H1 (cell line): ENCODE data around the gene ANKRD53. TPM values are rescaled to one million over a fixed set of nuclear protein-coding genes. Genes with fewer than 3 reads are reported as not detected.
"Not testable (repeated sequence)": the region's sequence is repeated elsewhere in the genome, so short reads cannot be mapped to it uniquely, and the experiment has no call there.

Experiments
- CTCF ChIA-PET: fragments of 300-600 bp; sonication (Branson Sonifier 250); formaldehyde crosslinking; loops from one replicate; lab custom pipeline; 2021; ENCODE audit not compliant: partially characterized antibody; lab: Charles Lee
- POLR2A ChIA-PET: fragments of 300-600 bp; sonication (Branson Sonifier 250); formaldehyde crosslinking; loops from one replicate; lab custom pipeline; 2021; ENCODE audit warnings: inconsistent platforms; ENCODE audit not compliant: partially characterized antibody; lab: Charles Lee
- DNase-seq, 2 experiments: peaks; one replicate each; pipeline versions ENCODE4 v3.0.0 to v3.0.0-alpha.2; 2010 to 2022; ENCODE audit warnings: low spot score in 2 of 2, low read depth in 1 of 2, mixed read lengths in 1 of 2
- FAIRE-seq: peaks from 2 replicates; lab custom pipeline; 2011; peaks lifted over from hg19 to GRCh38; lab: Jason Lieb, UNC
- H2AFZ ChIP-seq: 2 replicates; pipeline ENCODE4 v1.8.1; 2012; ENCODE audit warnings: low read length, inconsistent platforms
- H2AK5ac ChIP-seq: 2 replicates; pipeline ENCODE4 v1.6.1; 2013; ENCODE audit warnings: low read depth, low read length
- H2BK120ac ChIP-seq: replicated peaks from 2 replicates; pipeline ENCODE3; 2013; ENCODE audit warnings: low read depth, low read length, inconsistent platforms
- H2BK12ac ChIP-seq: 2 replicates; pipeline ENCODE4 v1.6.1; 2013; ENCODE audit warnings: low read depth, low read length
- H2BK15ac ChIP-seq: 2 replicates; pipeline ENCODE4 v1.6.1; 2013; ENCODE audit warnings: low read length
- H2BK20ac ChIP-seq: 2 replicates; pipeline ENCODE4 v1.6.1; 2013; ENCODE audit warnings: low read length
- H2BK5ac ChIP-seq: 2 replicates; pipeline ENCODE4 v1.6.1; 2013; ENCODE audit warnings: low read depth, low read length
- H3K14ac ChIP-seq: 2 replicates; pipeline ENCODE4 v1.6.1; 2013; ENCODE audit warnings: inconsistent platforms; ENCODE audit not compliant: insufficient read length
- H3K18ac ChIP-seq: 2 replicates; pipeline ENCODE4 v1.6.1; 2013; ENCODE audit warnings: low read length; ENCODE audit errors: extremely low read depth
- H3K23ac ChIP-seq: 2 replicates; pipeline ENCODE4 v1.6.1; 2013; ENCODE audit warnings: inconsistent platforms; ENCODE audit not compliant: insufficient read length
- H3K23me2 ChIP-seq: 2 replicates; pipeline ENCODE4 v1.6.1; 2013; ENCODE audit warnings: low read depth, low read length
- H3K27ac ChIP-seq: 2 replicates; pipeline ENCODE4 v1.6.1; 2011; ENCODE audit warnings: low read depth, low read length, inconsistent platforms
- H3K27me3 ChIP-seq, 4 experiments: replicated peaks in 1 of 4; 1 replicate in 1 of 4; 2 replicates in 3 of 4; pipeline versions ENCODE4 v1.6.1 to v1.8.1; 2011 to 2013; ENCODE audit warnings: low read length in 3 of 4, mild to moderate bottlenecking in 3 of 4, inconsistent platforms in 2 of 4, mixed read lengths in 2 of 4, moderate library complexity in 1 of 4; ENCODE audit not compliant: control insufficient read depth in 3 of 4, insufficient read depth in 3 of 4; ENCODE audit errors: extremely low read depth in 1 of 4
- H3K36me3 ChIP-seq, 4 experiments: 2 replicates each; pipeline versions ENCODE4 v1.6.1 to v1.8.1; 2011 to 2013; ENCODE audit warnings: mild to moderate bottlenecking in 4 of 4, low read length in 3 of 4, moderate library complexity in 2 of 4, control low read depth in 1 of 4, inconsistent platforms in 1 of 4; ENCODE audit not compliant: insufficient read depth in 4 of 4, control insufficient read depth in 2 of 4
- H3K4ac ChIP-seq: replicated peaks from 2 replicates; pipeline ENCODE3; 2013; ENCODE audit warnings: low read length, low read depth, mixed read lengths, inconsistent platforms; ENCODE audit not compliant: insufficient read length
- H3K4me1 ChIP-seq, 4 experiments: replicated peaks in 1 of 4; 1 replicate in 1 of 4; 2 replicates in 3 of 4; pipeline versions ENCODE4 v1.6.1 to v1.8.1; 2011 to 2013; ENCODE audit warnings: low read length in 3 of 4, inconsistent platforms in 2 of 4, mixed read lengths in 1 of 4; ENCODE audit not compliant: insufficient read depth in 4 of 4, control insufficient read depth in 3 of 4
- H3K4me2 ChIP-seq, 2 experiments: 2 replicates each; pipeline versions ENCODE4 v1.6.1 to v1.8.1; 2011 to 2013; ENCODE audit warnings: low read depth in 2 of 2, low read length in 2 of 2, control low read depth in 1 of 2, inconsistent platforms in 1 of 2, mild to moderate bottlenecking in 1 of 2; ENCODE audit not compliant: insufficient read depth in 1 of 2
- H3K4me3 ChIP-seq, 4 experiments: fragments of 200-600, 300-600 bp in 1 of 4; sonication (generic), shearing (Covaris generic), sonication (Bioruptor Twin) in 1 of 4; 2 replicates each; pipeline versions ENCODE4 v1.5.1 to v1.8.1; 2011 to 2016; ENCODE audit warnings: low read length in 4 of 4, low read depth in 3 of 4, control low read depth in 2 of 4, inconsistent platforms in 2 of 4, mild to moderate bottlenecking in 2 of 4, mixed read lengths in 1 of 4, moderate library complexity in 1 of 4; ENCODE audit not compliant: insufficient read depth in 2 of 4; ENCODE audit errors: extremely low read depth in 1 of 4
- H3K56ac ChIP-seq: replicated peaks from 2 replicates; pipeline ENCODE3; 2013; ENCODE audit warnings: low read depth, mild to moderate bottlenecking, mixed read lengths, low read length, inconsistent platforms; ENCODE audit not compliant: insufficient read length
- H3K79me1 ChIP-seq: 2 replicates; pipeline ENCODE4 v1.6.1; 2013; ENCODE audit warnings: low read depth, low read length, control low read depth
- H3K79me2 ChIP-seq, 2 experiments: 2 replicates each; pipeline versions ENCODE4 v1.6.1 to v1.8.1; 2012 to 2013; ENCODE audit warnings: low read length in 2 of 2, mild to moderate bottlenecking in 2 of 2, inconsistent platforms in 1 of 2; ENCODE audit not compliant: insufficient read depth in 2 of 2, control insufficient read depth in 1 of 2
- H3K9ac ChIP-seq, 4 experiments: replicated peaks in 1 of 4; 1 replicate in 1 of 4; 2 replicates in 3 of 4; pipeline versions ENCODE4 v1.6.1 to v1.8.1; 2011 to 2013; ENCODE audit warnings: low read depth in 3 of 4, low read length in 3 of 4, control low read depth in 2 of 4, mild to moderate bottlenecking in 2 of 4, moderate library complexity in 2 of 4, inconsistent platforms in 1 of 4; ENCODE audit errors: extremely low read depth in 1 of 4
- H3K9me3 ChIP-seq, 2 experiments: 2 replicates each; pipeline versions ENCODE4 v1.6.1 to v1.8.1; 2012 to 2013; ENCODE audit warnings: mild to moderate bottlenecking in 2 of 2, moderate library complexity in 2 of 2, control low read depth in 1 of 2, inconsistent platforms in 1 of 2, low read depth in 1 of 2, low read length in 1 of 2, mixed read lengths in 1 of 2; ENCODE audit not compliant: insufficient read depth in 2 of 2
- H4K20me1 ChIP-seq, 2 experiments: replicated peaks in 1 of 2; 2 replicates each; pipeline versions ENCODE3 to v1.8.1; 2011 to 2013; ENCODE audit warnings: inconsistent platforms in 2 of 2, low read length in 2 of 2, mild to moderate bottlenecking in 1 of 2; ENCODE audit not compliant: insufficient read depth in 2 of 2, control insufficient read depth in 1 of 2
- H4K5ac ChIP-seq: 2 replicates; pipeline ENCODE4 v1.6.1; 2013; ENCODE audit warnings: low read length, low read depth, mixed read lengths, inconsistent platforms; ENCODE audit not compliant: insufficient read length
- H4K8ac ChIP-seq: 2 replicates; pipeline ENCODE4 v1.8.0; 2013; ENCODE audit warnings: mild to moderate bottlenecking, moderate library complexity, low read length, inconsistent platforms; ENCODE audit not compliant: insufficient read depth; ENCODE audit errors: extremely low read depth
- H4K91ac ChIP-seq: replicated peaks from 2 replicates; pipeline ENCODE3; 2013; ENCODE audit warnings: low read length, mixed read lengths, inconsistent platforms; ENCODE audit not compliant: insufficient read length
- WGBS, 2 experiments: shearing (Covaris generic) in 1 of 2; methylation state at CpG; one replicate each; pipeline versions ENCODE4 v1.1.6 to v1.1.7; 2013 to 2015; ENCODE audit warnings: low lambda C conversion rate in 2 of 2, mixed read lengths in 2 of 2, inconsistent platforms in 1 of 2, low coverage in 1 of 2, missing lambda C conversion rate in 1 of 2; ENCODE audit not compliant: insufficient replicate concordance in 2 of 2, insufficient coverage in 1 of 2, insufficient read length in 1 of 2; ENCODE audit errors: extremely low coverage in 1 of 2, missing lambda C conversion rate in 1 of 2; 5-methylcytosine and 5-hydroxymethylcytosine counted together
- polyA plus RNA-seq, 7 experiments: library from polyadenylated mRNA; depleted of rRNA in 3 of 7; stranded (reverse) in 5 of 7; unstranded in 2 of 7; fragments of >200 nt in 5 of 7; fragments of 200-250 nt in 2 of 7; gene quantifications; 1 replicate in 5 of 7; 2 replicates in 1 of 7; 4 replicates in 1 of 7; pipeline versions ENCODE4 v1.2.1 to v1.2.3, GENCODE V29; 2011 to 2013; ENCODE audit warnings: missing spikeins in 2 of 7, mixed read lengths in 2 of 7
- total RNA-seq: library from RNA; stranded (reverse); fragmentation: NEBNext Ultra II Directional; extraction: Animal tissue kit (Norgen Biotek cat#: 25700); gene quantifications from 2 replicates; pipeline ENCODE4 v1.2.1, GENCODE V29; 2021

ANKRD53 gene
- total and polyA plus RNA-seq, 2 of the 8 experiments (the other 6 are each of a cell fraction or from before 2014, with no cell fraction given), result 0.39 to 0.70 TPM

- H3K27me3 ChIP-seq, H4K91ac ChIP-seq, H3K36me3 ChIP-seq, DNase-seq, H3K18ac ChIP-seq, H3K9me3 ChIP-seq, H2BK15ac ChIP-seq, H2AFZ ChIP-seq, H2BK5ac ChIP-seq, H2AK5ac ChIP-seq, H3K14ac ChIP-seq, H3K23ac ChIP-seq, H3K4ac ChIP-seq, H3K23me2 ChIP-seq, H3K56ac ChIP-seq, H3K4me3 ChIP-seq, H3K9ac ChIP-seq, H2BK120ac ChIP-seq, H3K27ac ChIP-seq, POLR2A ChIA-PET, H3K79me2 ChIP-seq, H4K5ac ChIP-seq, H2BK12ac ChIP-seq, H3K4me2 ChIP-seq, H4K20me1 ChIP-seq, FAIRE-seq, H4K8ac ChIP-seq, H2BK20ac ChIP-seq, H3K79me1 ChIP-seq: not testable (repeated sequence)
- peaks cover 3 to 12% (median 7%) of the 10 kb centered on the region in 4 experiments; a peak in 5 of 7 replicates for H3K4me1 ChIP-seq
- CTCF ChIA-PET, result interaction anchor here (0.9 to 1.7 kb wide), 3 partner anchors 9 to 14 kb away, joined by 3 to 4 read pairs (median 4); no protein-coding TSS in a partner anchor
- 81% methylated on average over 4 of the region's 4 CpGs; no CpG with 5 or more reads in 1 of the 2 experiments for WGBS, 2 experiments
These were observed 20.5 kb downstream of the ANKRD53 start for GRCh38 chr2:70998885-70999284.
